ENCODE data around the gene THOC6. TPM values are rescaled to one million over a fixed set of nuclear protein-coding genes. Genes with fewer than 3 reads are reported as not detected.

The THOC6 gene
- polyA plus RNA-seq, 1 donor from 2014 or later, result 11.4 TPM

GRCh38 chr16:2985893-2986355 lies 37.9 kb upstream of the THOC6 start:
- no peaks in the 10 kb centered on the region for H3K27me3 ChIP-seq (ENCODE audit: insufficient read depth, low read depth, low read length)
- no peaks in the 10 kb centered on the region for H4K20me1 ChIP-seq (ENCODE audit: insufficient read depth)
- no peaks in the 10 kb centered on the region for H3K9me2 ChIP-seq (ENCODE audit: insufficient read depth, low read length)
- no peak overlapping the region for H3K9ac ChIP-seq (ENCODE audit: low read length)
- no peak for TF ChIP-seq MXI1 (conservative IDR thresholded peaks at IDR 0.05; ENCODE audit: poor library complexity, severe bottlenecking)
- no peak for TF ChIP-seq POLR2AphosphoS5 (IDR thresholded peaks at IDR 0.05)
- no peak for TF ChIP-seq EP300 (conservative IDR thresholded peaks at IDR 0.05; ENCODE audit: poor library complexity, severe bottlenecking)
- TF ChIP-seq RAD21 (conservative IDR thresholded peaks at IDR 0.05), result no peak
- TF ChIP-seq SMC3 (conservative IDR thresholded peaks at IDR 0.05; ENCODE audit: poor library complexity), result no peak
- TF ChIP-seq CTCF (IDR thresholded peaks at IDR 0.05; ENCODE audit: poor library complexity, severe bottlenecking), result no peak
- TF ChIP-seq REST (IDR thresholded peaks at IDR 0.05; ENCODE audit: borderline replicate concordance), result no peak
- TF ChIP-seq TAF1 (IDR thresholded peaks at IDR 0.05; ENCODE audit: low read depth), result no peak
- H3K36me3 ChIP-seq (ENCODE audit: insufficient read depth, low read length), result no peaks in the 10 kb centered on the region
- no peak overlapping the region for H2AFZ ChIP-seq (ENCODE audit: low read depth, low read length)
- H3K27ac ChIP-seq (ENCODE audit: low read length), result no peak overlapping the region
- no peak overlapping the region for H3K4me3 ChIP-seq (ENCODE audit: low read length)
- no peak overlapping the region for H3K4me2 ChIP-seq (ENCODE audit: low read length)
- no peaks in the 10 kb centered on the region for H3K9me3 ChIP-seq (ENCODE audit: low read length)
- no peaks in the 10 kb centered on the region for H3K79me2 ChIP-seq (replicated peaks; ENCODE audit: insufficient read depth, low read length)
- H3F3A ChIP-seq (ENCODE audit: insufficient read depth, low read length, poor library complexity, severe bottlenecking), result no peaks in the 10 kb centered on the region

GRCh38 chr16:2986623-2987188 lies 37.1 kb upstream of the THOC6 start:
- no peaks in the 10 kb centered on the region for H3K79me2 ChIP-seq (replicated peaks; ENCODE audit: insufficient read depth, low read length)
- H3K4me3 ChIP-seq (ENCODE audit: low read length), result no peak overlapping the region
- no peak overlapping the region for H3K27ac ChIP-seq (ENCODE audit: low read length)
- no peaks in the 10 kb centered on the region for H4K20me1 ChIP-seq (ENCODE audit: insufficient read depth)
- TF ChIP-seq MXI1 (conservative IDR thresholded peaks at IDR 0.05; ENCODE audit: poor library complexity, severe bottlenecking) (no peak), EZH2 (IDR thresholded peaks at IDR 0.05; ENCODE audit: borderline replicate concordance, insufficient read depth, low read length, poor library complexity, severe bottlenecking) (no peak), POLR2AphosphoS5 (IDR thresholded peaks at IDR 0.05) (no peak), TAF1 (IDR thresholded peaks at IDR 0.05; ENCODE audit: low read depth) (no peak), SMC3 (conservative IDR thresholded peaks at IDR 0.05; ENCODE audit: poor library complexity) (no peak), REST (IDR thresholded peaks at IDR 0.05; ENCODE audit: borderline replicate concordance) (no peak), CTCF (IDR thresholded peaks at IDR 0.05; ENCODE audit: poor library complexity, severe bottlenecking) (no peak), RAD21 (conservative IDR thresholded peaks at IDR 0.05) (no peak), EP300 (conservative IDR thresholded peaks at IDR 0.05; ENCODE audit: poor library complexity, severe bottlenecking) (no peak)
- H3K9ac ChIP-seq (ENCODE audit: low read length), result no peak overlapping the region
- H2AFZ ChIP-seq (ENCODE audit: low read depth, low read length), result no peak overlapping the region
- no peaks in the 10 kb centered on the region for H3K9me3 ChIP-seq (ENCODE audit: low read length)
- H3K9me2 ChIP-seq (ENCODE audit: insufficient read depth, low read length), result no peaks in the 10 kb centered on the region
- no peaks in the 10 kb centered on the region for H3K27me3 ChIP-seq (ENCODE audit: insufficient read depth, low read depth, low read length)
- H3K4me2 ChIP-seq (ENCODE audit: low read length), result no peak overlapping the region
- H3F3A ChIP-seq (ENCODE audit: insufficient read depth, low read length, poor library complexity, severe bottlenecking), result no peaks in the 10 kb centered on the region
- no peaks in the 10 kb centered on the region for H3K36me3 ChIP-seq (ENCODE audit: insufficient read depth, low read length)
